BJ (cell line): Measurements from ENCODE around the gene PSEN2. TPM values are rescaled to one million over a fixed set of nuclear protein-coding genes. Genes with fewer than 3 reads are reported as not detected.

Experiments
- CTCF ChIA-PET: fragments of 350-600 bp; formaldehyde crosslinking; extraction: SDS; loops from one replicate; lab custom pipeline; 2021; ENCODE audit warnings: antibody characterized with exemption, inconsistent platforms; lab: Yijun Ruan, JAX
- POLR2A ChIA-PET: fragments of 300-600 bp; sonication (Branson Sonifier 250); formaldehyde crosslinking; extraction: SDS; loops from one replicate; lab custom pipeline; 2021; ENCODE audit warnings: antibody characterized with exemption; lab: Charles Lee
- DNase-seq: peaks from one replicate; pipeline ENCODE4 v3.0.0-alpha.2; 2011; ENCODE audit warnings: low read depth
- H3K27me3 ChIP-seq: 2 replicates; pipeline ENCODE4 v1.6.0; 2011; ENCODE audit warnings: low read length; ENCODE audit not compliant: control insufficient read depth, insufficient read depth
- H3K36me3 ChIP-seq: 2 replicates; pipeline ENCODE4 v1.5.1; 2011; ENCODE audit warnings: low read length; ENCODE audit not compliant: control insufficient read depth, insufficient read depth
- H3K4me3 ChIP-seq: 2 replicates; pipeline ENCODE4 v1.5.1; 2011; ENCODE audit warnings: low read depth, mild to moderate bottlenecking, control low read depth, low read length
- polyA plus RNA-seq: library from polyadenylated mRNA; depleted of rRNA; stranded (reverse); fragments of >200 nt; gene quantifications from 2 replicates; pipeline ENCODE4 v1.2.3, GENCODE V29; 2011
- TF ChIP-seq, protein P1 (sequence below): IDR thresholded peaks from 2 replicates; pipeline ENCODE4 v1.5.1; 2011; ENCODE audit warnings: low read depth, mild to moderate bottlenecking, control low read depth, inconsistent platforms, low read length, moderate library complexity; ENCODE audit not compliant: insufficient read depth

The PSEN2 gene
- polyA plus RNA-seq, 1 experiment, result 32.1 TPM

DNA sequence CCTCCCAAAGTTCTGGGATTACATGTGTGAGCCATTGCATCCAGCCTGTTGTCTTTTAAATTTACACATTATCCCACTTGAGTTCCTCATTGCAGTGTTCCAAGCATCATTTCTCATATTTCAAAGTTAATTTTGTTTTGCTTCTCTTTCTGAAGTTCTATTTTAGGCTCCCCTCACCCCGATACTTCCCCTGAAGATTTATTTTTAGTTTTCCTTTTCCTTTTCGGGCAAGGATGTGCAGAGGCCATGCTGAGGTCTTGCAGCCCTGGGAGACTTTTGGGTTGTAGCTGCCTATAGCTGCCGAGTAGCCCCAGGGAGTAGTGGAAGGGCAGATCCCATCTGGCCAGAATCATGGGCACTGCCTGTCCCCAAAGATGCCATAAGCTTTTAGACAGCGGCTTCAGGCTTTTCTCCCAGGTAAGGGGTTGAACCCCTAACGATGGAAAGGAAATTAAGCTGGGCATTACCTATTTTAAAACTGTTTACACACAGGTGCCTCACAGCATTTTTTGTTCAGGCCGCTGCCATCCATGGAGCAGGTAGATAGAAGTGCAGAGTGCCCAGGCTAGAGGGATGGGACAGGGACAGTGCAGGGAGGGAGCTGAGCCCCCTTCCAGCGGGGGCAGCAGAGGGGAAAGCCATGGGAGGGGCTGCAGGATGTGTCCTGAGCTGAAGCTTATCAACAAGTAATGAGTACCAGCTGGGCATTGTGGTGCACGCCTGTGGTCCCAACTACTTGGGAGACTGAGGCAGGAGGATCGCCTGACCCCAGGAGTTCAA is 15.9 kb downstream of the PSEN2 start:
- POLR2A ChIA-PET, result no interaction called here
- peaks cover 5% of the 10 kb centered on the region for H3K36me3 ChIP-seq
- H3K27me3 ChIP-seq, result no peaks in the 10 kb centered on the region
- DNase-seq, result no peak
- CTCF ChIA-PET, result interaction anchor here (1.2 kb wide), 1 partner anchor 12 kb away, joined by 3 read pairs; no protein-coding TSS in a partner anchor
- H3K4me3 ChIP-seq, result no peak overlapping the region
- TF ChIP-seq, protein P1, sequence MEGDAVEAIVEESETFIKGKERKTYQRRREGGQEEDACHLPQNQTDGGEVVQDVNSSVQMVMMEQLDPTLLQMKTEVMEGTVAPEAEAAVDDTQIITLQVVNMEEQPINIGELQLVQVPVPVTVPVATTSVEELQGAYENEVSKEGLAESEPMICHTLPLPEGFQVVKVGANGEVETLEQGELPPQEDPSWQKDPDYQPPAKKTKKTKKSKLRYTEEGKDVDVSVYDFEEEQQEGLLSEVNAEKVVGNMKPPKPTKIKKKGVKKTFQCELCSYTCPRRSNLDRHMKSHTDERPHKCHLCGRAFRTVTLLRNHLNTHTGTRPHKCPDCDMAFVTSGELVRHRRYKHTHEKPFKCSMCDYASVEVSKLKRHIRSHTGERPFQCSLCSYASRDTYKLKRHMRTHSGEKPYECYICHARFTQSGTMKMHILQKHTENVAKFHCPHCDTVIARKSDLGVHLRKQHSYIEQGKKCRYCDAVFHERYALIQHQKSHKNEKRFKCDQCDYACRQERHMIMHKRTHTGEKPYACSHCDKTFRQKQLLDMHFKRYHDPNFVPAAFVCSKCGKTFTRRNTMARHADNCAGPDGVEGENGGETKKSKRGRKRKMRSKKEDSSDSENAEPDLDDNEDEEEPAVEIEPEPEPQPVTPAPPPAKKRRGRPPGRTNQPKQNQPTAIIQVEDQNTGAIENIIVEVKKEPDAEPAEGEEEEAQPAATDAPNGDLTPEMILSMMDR, result no peak

DNA sequence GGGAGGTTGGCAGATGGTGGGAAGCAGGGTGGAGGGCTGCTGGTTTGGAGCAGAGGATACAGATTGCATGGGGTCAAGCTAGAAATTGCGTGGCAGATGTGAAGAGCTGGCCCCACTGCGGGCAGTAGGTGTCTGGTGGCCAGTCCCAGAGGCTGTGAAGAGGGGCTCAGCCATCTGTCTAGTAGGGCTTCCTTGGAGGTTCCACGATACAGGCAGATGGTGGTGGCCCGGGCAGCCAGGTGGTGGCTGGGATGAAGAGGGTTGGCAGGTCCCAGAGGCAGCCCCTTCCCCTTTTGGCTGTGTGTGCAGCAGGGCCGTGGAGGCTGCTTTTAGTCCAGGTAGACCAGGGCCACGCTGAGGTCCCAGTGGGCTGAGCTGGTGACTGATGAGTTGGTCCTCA is 16.6 kb downstream of the PSEN2 start:
- DNase-seq, result no peak
- Histone ChIP-seq H3K36me3 (peaks cover 5% of the 10 kb centered on the region), H3K4me3 (no peak overlapping the region), H3K27me3 (no peaks in the 10 kb centered on the region)
- TF ChIP-seq, protein P1, result no peak
- POLR2A ChIA-PET, result no interaction called here
- CTCF ChIA-PET, result interaction anchor here (1.2 kb wide), 1 partner anchor 11 kb away, joined by 3 read pairs; no protein-coding TSS in a partner anchor

DNA sequence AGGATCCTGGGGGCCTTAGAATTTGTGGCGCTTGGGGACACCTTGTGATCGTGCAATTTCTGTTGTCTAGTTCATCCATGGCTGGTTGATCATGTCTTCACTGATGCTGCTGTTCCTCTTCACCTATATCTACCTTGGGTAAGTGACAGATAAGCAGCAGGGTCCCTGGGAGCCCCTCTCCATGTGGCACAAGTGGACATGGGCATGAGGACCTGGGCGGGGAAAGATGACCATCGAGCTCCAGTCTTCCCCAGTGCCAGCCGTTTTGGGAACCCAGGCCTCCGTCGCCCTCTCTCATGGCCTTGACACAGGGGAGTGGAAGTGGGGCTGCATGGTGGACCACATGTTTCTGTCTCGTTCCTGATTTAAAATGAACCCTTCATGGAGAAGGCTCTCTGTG is 17.6 kb downstream of the PSEN2 start:
- Histone ChIP-seq H3K36me3 (peaks cover 5% of the 10 kb centered on the region), H3K4me3 (no peak overlapping the region), H3K27me3 (no peaks in the 10 kb centered on the region)
- TF ChIP-seq, protein P1, result no peak
- POLR2A ChIA-PET, result no interaction called here
- DNase-seq, result no peak
- CTCF ChIA-PET, result interaction anchor here (0.7 kb wide), 1 partner anchor 559 kb away, joined by 3 read pairs; no protein-coding TSS in a partner anchor

DNA sequence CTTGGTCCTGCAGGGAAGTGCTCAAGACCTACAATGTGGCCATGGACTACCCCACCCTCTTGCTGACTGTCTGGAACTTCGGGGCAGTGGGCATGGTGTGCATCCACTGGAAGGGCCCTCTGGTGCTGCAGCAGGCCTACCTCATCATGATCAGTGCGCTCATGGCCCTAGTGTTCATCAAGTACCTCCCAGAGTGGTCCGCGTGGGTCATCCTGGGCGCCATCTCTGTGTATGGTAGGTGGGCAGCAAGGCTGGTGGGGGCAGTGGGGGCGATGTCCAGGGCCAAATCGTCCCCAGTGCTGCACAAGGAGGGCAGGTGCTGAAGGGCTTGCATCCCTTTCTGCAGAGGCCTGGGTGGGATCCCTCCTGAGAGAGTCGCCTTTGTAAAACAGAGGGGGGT is 18.4 kb downstream of the PSEN2 start:
- ChIA-PET CTCF (no interaction called here), POLR2A (no interaction called here)
- Histone ChIP-seq H3K36me3 (peaks cover 5% of the 10 kb centered on the region), H3K27me3 (no peaks in the 10 kb centered on the region), H3K4me3 (no peak overlapping the region)
- DNase-seq, result no peak
- TF ChIP-seq, protein P1, result no peak

DNA sequence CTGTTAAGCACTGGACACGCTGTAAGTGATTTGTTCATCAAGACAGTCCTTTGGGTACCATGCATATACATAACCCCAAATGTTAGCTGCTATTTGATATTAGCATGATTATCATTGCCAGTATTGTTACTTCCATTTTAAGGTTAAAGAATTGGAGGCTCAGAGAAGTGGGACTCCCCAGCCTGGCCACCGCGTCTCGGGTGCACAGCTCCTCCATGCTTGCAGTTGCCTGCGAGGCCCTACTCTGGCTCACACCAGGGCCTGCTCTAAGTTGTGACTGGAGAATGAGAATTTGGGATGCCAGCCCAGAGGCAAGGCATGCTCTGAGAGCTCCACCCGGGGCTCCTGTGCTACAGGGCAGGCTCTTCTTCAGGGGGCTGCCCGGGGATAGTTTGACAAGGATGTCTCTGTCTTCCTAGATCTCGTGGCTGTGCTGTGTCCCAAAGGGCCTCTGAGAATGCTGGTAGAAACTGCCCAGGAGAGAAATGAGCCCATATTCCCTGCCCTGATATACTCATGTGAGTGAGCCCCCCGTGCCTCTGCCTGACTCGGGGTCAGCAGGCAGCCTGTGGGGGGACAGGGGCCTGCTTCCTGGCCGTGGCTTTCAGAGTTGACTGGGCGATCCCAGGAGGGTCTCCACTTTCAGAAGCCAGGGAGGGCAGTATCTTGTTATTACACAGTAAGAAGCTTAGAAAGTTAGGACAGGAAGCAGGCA is 19.4 kb downstream of the PSEN2 start:
- Histone ChIP-seq H3K36me3 (peaks cover 5% of the 10 kb centered on the region), H3K4me3 (no peak overlapping the region), H3K27me3 (no peaks in the 10 kb centered on the region)
- ChIA-PET POLR2A (no interaction called here), CTCF (no interaction called here)
- no peak for DNase-seq
- TF ChIP-seq, protein P1, result no peak
